GM21528 (cell line): Measurements from ENCODE around the gene DET1.
"Not testable (repeated sequence)": the region's sequence is repeated elsewhere in the genome, so short reads cannot be mapped to it uniquely, and the experiment has no call there.

ENCODE experiments used
- ATAC-seq: cut with Tn5 transposase; IDR thresholded peaks from one replicate; pipeline ENCODE4 v1.9.1; 2021; ENCODE audit warnings: mild to moderate bottlenecking, moderate library complexity; ENCODE audit not compliant: unreplicated experiment, low FRiP score

The DET1 gene

GRCh38 chr15:88546248-88547129 lies at the start of gene DET1:
TSS of gene DET1 (minus strand) at chr15:88546681. CDS start at chr15:88531705, 14,976 bp downstream.
- peak; percentile 99 for ATAC-seq

GRCh38 chr15:88591384-88591783 lies 44.9 kb upstream of the DET1 start:
- no peak for ATAC-seq

GRCh38 chr15:88590759-88591158 lies 44.3 kb upstream of the DET1 start:
- ATAC-seq, result no peak

GRCh38 chr15:88586401-88587162 lies 40.1 kb upstream of the DET1 start:
- no peak for ATAC-seq

- no peak for ATAC-seq
These were observed 34.1 kb upstream of the DET1 start for GRCh38 chr15:88580532-88580931.

GRCh38 chr15:88579322-88579721 lies 32.8 kb upstream of the DET1 start:
- ATAC-seq, result no peak

GRCh38 chr15:88574655-88575054 lies 28.2 kb upstream of the DET1 start:
- no peak for ATAC-seq

- no peak for ATAC-seq
These were observed 27.6 kb upstream of the DET1 start for GRCh38 chr15:88574077-88574476.

- ATAC-seq, result no peak
These were observed 25.4 kb upstream of the DET1 start for GRCh38 chr15:88571852-88572259.

- ATAC-seq, result no peak
These were observed 24.8 kb upstream of the DET1 start for GRCh38 chr15:88571153-88571851.

- ATAC-seq, result no peak
These were observed 22.1 kb upstream of the DET1 start for GRCh38 chr15:88568589-88568988.

- ATAC-seq, result no peak
These were observed 18.3 kb upstream of the DET1 start for GRCh38 chr15:88564741-88565140.

GRCh38 chr15:88563638-88564037 lies 17.2 kb upstream of the DET1 start:
- no peak for ATAC-seq

GRCh38 chr15:88559565-88559964 lies 13.1 kb upstream of the DET1 start:
- ATAC-seq, result not testable (repeated sequence)

- ATAC-seq, result not testable (repeated sequence)
These were observed 11.5 kb upstream of the DET1 start for GRCh38 chr15:88558026-88558425.

- ATAC-seq, result not testable (repeated sequence)
These were observed 1.5 kb upstream of the DET1 start for GRCh38 chr15:88548009-88548408.

- not testable (repeated sequence) for ATAC-seq
These were observed 768 bp downstream of the DET1 start for GRCh38 chr15:88545578-88546247.

- no peak for ATAC-seq
These were observed 3.3 kb downstream of the DET1 start for GRCh38 chr15:88543065-88543776.

GRCh38 chr15:88542342-88542733 lies 4.1 kb downstream of the DET1 start:
- ATAC-seq, result no peak
